Measurements from ENCODE around the gene DDI1. TPM values are rescaled to one million over a fixed set of nuclear protein-coding genes. Genes with fewer than 3 reads are reported as not detected.
A peak's percentile ranks its signal among the peaks of the same experiment; 100 is the strongest.

DDI1 gene
- total RNA-seq (not detected), polyA plus RNA-seq (not detected)
- long read RNA-seq, donor 1, result 0 reads
- long read RNA-seq, donor 2, result 0 reads
- long read RNA-seq, donor 3, result 0 reads
- long read RNA-seq, donor 4, result 0 reads
- long read RNA-seq, donor 5, result 0 reads
- long read RNA-seq, donor 6, result 0 reads
- long read RNA-seq, donor 7, result 0 reads
- long read RNA-seq, donor 8, partial matches to known transcripts, result 7 of 7 reads
- long read RNA-seq, donor 8, other reads (novel, unspliced or antisense), result 0 of 7 reads
- long read RNA-seq, donor 9, result 0 reads
- long read RNA-seq, donor 10, result 0 reads

DNA sequence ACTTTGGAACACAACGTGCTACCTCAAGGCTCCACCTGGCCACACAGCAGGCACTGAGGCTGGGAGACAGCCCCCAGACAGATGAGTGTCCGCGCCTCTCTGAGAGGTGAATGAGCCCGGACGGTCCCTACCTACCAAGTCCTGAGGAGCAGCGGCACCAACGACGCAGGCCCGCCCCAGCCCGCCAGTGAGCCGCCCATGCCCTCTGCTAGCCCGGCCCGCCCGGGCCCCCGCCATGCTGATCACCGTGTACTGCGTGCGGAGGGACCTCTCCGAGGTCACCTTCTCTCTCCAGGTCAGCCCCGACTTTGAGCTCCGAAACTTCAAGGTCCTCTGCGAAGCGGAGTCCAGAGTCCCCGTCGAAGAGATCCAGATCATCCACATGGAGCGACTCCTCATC lies at the start of gene DDI1:
Gene DDI1 (plus strand): TSS at position 53 of the 400 bp plus-strand sequence. CDS start 183 bp downstream, at position 236.
- H3K9me3 ChIP-seq, result peaks cover 0 to 7% (median 0%) of the 10 kb centered on the region in 4 donors
- TF ChIP-seq CTCF (IDR thresholded peaks at IDR 0.05), result no peak
- TF ChIP-seq POLR2AphosphoS5 (IDR thresholded peaks at IDR 0.05), result no peak
- TF ChIP-seq POLR2A (IDR thresholded peaks at IDR 0.05), result no peak
- no peak for TF ChIP-seq EP300 (IDR thresholded peaks at IDR 0.05)
- no peak within 1 kb of the TSS for H3K4me3 ChIP-seq
- WGBS, 5 donors, result 95 to 99% (median 98%) methylated on average over 22 to 26 of the region's 26 CpGs
- DNase-seq, result no peak
- no peak within 1 kb of the TSS for H3K27ac ChIP-seq
- H3K27me3 ChIP-seq, result no peaks in the 10 kb centered on the region
- no peaks in the 10 kb centered on the region for H3K36me3 ChIP-seq
- intact Hi-C loops (cut with DNase I; ENCODE audit: low total_unique reads), result no loop called here
- no peaks in the 10 kb centered on the region for H3K4me1 ChIP-seq

DNA sequence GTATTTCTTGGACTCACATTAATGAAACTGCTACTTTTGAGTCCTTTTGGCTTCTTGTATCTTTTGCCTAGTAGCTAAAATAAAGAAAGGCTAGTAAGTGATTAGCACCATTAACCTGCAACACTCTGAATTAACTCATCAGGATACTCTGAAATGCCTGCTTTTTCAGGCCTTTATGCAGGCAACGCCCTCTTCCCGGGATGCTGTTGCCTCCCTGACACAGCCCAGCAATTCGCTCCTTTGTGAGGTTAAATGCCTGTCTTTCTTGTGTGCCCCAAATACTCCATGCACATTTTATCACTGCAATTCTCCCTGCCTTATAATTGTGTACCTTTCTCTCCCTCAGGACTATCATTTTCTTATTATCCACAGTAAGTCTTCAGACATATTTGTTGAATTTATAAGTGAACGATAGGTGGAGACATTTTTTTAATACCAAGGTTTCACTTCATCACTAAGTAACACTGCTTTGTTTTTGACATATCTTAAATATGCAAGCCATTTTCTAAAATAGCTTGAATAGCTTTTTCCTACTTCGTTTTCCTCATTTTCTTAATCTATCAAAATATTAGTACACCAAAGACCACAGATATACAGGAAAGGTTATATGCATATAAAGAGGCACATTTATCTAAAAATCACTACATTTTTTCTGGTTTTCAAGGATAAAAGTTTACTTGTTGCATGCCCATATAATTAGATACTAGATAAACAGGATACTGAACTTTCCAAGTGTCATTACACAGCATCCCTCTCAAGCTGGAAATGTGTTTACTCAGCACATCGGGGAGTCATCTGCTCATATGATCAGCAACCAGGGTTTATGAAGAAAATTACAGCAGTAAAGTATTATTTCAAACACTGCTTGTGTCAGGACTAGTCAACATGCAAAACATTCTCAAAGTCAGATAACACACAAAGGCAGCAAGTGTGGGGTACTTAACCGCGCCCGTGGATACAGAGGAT lies 48.5 kb upstream of the DDI1 start:
- Histone ChIP-seq H3K4me1 (no peaks in the 10 kb centered on the region), H3K27me3 (no peaks in the 10 kb centered on the region), H3K9me3 (no peaks in the 10 kb centered on the region), H3K27ac (no peak overlapping the region), H3K4me3 (no peak overlapping the region), H3K36me3 (no peaks in the 10 kb centered on the region)
- TF ChIP-seq EP300 (IDR thresholded peaks at IDR 0.05) (no peak), POLR2AphosphoS5 (IDR thresholded peaks at IDR 0.05) (no peak), CTCF (IDR thresholded peaks at IDR 0.05) (no peak), POLR2A (IDR thresholded peaks at IDR 0.05) (no peak)
- intact Hi-C loops (cut with DNase I; ENCODE audit: low total_unique reads), result no loop called here
- DNase-seq, result no peak
- WGBS, 5 donors, result 73 to 82% (median 76%) methylated on average over 9 of the region's 9 CpGs

DNA sequence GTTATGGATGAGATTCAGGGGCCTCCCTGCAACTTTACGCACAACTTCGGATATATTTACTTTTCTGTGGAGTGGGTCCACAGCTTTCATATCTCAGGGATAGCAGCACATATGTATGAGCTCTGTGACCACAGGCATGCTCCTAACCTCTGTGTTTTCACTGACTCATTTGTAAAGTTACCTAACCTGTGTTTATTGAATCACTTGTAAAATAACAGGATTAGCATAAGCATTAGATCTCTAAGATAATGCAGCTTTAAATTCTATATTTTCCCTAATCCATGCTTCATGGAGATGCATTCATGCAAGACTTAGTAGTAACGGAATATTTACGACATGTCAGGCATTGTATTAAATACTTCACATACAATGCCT lies 47.9 kb upstream of the DDI1 start:
- WGBS, 5 donors, result 56 to 71% (median 62%) methylated on average over 4 of the region's 4 CpGs
- Histone ChIP-seq H3K36me3 (no peaks in the 10 kb centered on the region), H3K4me3 (no peak overlapping the region), H3K27ac (no peak overlapping the region), H3K27me3 (no peaks in the 10 kb centered on the region), H3K9me3 (no peaks in the 10 kb centered on the region), H3K4me1 (peaks cover 0 to 3% (median 0%) of the 10 kb centered on the region in 4 donors)
- no peak for DNase-seq
- TF ChIP-seq CTCF (IDR thresholded peaks at IDR 0.05), result no peak
- TF ChIP-seq POLR2AphosphoS5 (IDR thresholded peaks at IDR 0.05), result no peak
- no peak for TF ChIP-seq POLR2A (IDR thresholded peaks at IDR 0.05)
- no peak for TF ChIP-seq EP300 (IDR thresholded peaks at IDR 0.05)
- intact Hi-C loops (cut with DNase I; ENCODE audit: low total_unique reads), result no loop called here

DNA sequence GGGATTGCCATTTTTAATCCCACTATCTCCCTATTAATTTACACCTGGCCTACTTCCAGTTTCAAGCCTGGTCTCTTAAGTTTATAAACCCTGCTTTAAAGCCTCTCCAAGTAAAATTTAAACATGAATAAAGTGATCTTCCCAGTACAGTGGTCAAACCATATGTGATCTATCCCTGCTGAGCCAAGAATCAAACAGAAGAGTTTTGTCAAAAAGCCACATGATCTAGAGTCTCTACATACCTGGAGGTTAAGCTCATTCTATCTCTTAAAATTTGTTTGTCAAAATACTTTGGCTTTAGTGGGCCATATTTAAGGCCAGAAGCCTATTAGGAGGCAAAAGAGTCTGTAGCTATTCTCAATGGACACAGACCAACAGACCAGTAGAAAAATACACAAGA lies 42.9 kb upstream of the DDI1 start:
- no peaks in the 10 kb centered on the region for H3K9me3 ChIP-seq
- no peak overlapping the region for H3K4me3 ChIP-seq
- H3K27ac ChIP-seq, result no peak overlapping the region
- TF ChIP-seq POLR2AphosphoS5 (IDR thresholded peaks at IDR 0.05) (no peak), EP300 (IDR thresholded peaks at IDR 0.05) (no peak), POLR2A (IDR thresholded peaks at IDR 0.05) (no peak), CTCF (IDR thresholded peaks at IDR 0.05) (no peak)
- H3K27me3 ChIP-seq, result no peaks in the 10 kb centered on the region
- peaks cover 0 to 11% (median 2%) of the 10 kb centered on the region in 4 donors for H3K4me1 ChIP-seq
- no peaks in the 10 kb centered on the region for H3K36me3 ChIP-seq
- intact Hi-C loops (cut with DNase I; ENCODE audit: low total_unique reads), result no loop called here
- peak in 1 of 2 donors; percentile 54 for DNase-seq

Data from stomach (tissue), 19 donors.